ENCODE data around the gene BRD3. TPM values are rescaled to one million over a fixed set of nuclear protein-coding genes. Genes with fewer than 3 reads are reported as not detected.

The BRD3 gene
- total RNA-seq, 1 experiment from 2014 or later: 3.8 TPM

DNA sequence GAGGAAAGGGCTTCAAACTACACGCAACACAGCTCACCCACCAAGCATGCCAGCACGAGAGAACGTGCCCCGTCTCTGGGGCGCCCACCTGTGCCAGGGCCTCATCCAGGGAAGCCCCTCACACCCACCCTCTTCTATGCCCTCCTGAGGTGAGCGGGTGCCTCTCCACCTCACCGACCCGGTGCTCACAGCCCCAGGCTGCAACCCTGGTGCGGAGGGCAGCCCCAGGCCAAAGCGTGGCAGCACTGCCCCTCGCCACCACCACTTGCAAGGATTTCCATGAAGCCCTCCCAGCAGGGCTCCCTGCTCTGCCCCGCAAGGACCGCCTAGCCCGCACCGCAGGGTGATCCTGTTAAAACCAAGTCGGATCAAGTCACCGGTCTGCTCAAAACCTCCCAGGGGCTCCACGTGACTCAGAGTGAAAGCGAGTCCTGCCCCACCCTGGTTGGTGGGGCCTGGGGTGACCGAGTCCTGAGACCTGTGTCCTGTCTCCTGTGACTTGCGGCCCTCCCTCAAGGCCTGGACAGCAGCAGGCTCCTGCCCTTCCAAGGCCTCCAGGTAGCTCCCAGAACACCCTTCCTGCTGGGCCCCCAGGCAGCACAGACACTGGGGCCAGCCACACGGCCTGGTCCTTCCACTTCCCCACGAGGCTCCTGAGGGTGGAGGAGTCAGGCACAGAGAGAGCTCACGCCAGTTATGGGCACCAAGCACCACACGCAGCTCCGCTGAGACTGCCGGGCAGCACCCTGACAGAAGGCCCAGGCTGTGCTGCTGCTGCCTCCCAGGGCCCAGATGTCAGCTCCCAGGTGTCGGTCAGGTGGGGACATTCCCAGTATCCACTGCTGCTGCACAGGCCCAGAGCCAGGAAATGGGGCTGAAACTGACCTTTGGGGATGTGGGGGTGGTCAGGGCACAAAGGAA lies 12.7 kb downstream of the BRD3 start:
- Histone ChIP-seq H3K36me3 (peaks cover 18% of the 10 kb centered on the region), H3K9me3 (replicated peaks) (no peaks in the 10 kb centered on the region), H3K27me3 (replicated peaks) (no peaks in the 10 kb centered on the region), H3K27ac (no peak overlapping the region), H3K4me1 (replicated peaks) (no peaks in the 10 kb centered on the region), H3K4me3 (no peak overlapping the region)
- no peak for DNase-seq (ENCODE audit: low read depth in 1 of 2, low spot score in 2 of 2)

DNA sequence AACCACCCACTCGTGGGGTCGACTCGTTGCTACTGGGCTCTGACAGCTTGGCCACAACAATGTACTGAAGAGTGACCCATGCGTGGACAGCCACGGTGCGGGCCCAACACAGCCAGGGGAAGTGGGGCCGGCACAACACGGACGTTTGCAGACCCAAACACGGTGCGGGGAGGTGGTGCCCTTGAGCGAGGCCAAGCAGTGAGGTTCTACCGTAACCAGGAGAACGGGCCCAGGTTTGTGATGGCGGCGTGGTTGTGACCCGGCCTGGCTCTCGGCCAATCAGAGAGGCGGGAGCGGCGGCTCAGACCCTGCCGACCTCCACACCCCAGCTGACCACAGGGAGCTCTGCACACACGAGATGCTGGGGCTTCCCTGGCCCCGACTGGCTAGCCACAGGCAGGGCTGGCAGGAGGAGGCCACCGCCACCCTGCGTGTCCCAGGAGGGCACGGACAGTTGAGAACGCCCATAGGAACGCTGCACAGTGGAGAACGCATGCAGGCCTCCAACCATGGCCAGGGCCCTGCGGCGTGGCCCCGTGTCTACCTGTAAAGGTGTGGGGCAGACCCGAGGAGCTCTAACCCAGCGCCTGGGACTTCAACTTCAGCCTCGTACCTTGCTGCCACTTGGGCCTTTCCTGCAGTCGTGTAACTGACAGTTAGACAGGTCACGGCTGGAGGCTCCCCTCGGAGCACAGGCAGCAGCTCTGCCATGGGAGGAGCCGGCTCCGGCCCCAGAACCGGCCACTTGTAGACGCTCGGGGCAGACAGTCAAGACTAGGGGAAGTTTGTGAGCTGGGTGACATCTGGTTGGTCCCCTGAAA lies 13.7 kb downstream of the BRD3 start:
- Histone ChIP-seq H3K27me3 (replicated peaks) (no peaks in the 10 kb centered on the region), H3K4me1 (replicated peaks) (no peaks in the 10 kb centered on the region), H3K9me3 (replicated peaks) (no peaks in the 10 kb centered on the region), H3K27ac (no peak overlapping the region), H3K4me3 (no peak overlapping the region), H3K36me3 (peaks cover 28% of the 10 kb centered on the region)
- no peak for DNase-seq (ENCODE audit: low read depth in 1 of 2, low spot score in 2 of 2)

DNA sequence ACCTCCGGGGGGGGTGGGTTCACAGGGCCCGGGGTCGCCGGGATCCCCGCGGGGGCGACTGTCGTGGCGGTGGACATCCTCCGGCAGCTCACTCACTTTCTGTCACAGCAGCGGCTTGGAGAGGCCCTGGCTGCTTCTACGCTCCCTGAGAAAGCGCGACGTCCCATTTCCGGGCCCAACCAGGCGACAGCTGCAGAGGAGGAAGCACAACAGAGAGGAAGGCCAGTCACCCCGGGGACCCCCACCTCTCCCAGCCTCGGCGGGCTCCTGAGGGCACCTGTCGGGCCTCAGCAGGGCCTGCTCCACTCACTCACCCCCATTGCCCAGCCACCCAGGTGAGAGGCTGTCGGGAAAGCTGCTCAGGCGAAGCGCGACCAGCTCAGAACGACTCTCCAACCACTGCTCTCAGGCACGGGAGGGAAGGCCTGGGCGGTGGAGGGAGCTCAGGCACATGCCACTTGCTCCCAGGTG lies 14.4 kb downstream of the BRD3 start:
- no peak overlapping the region for H3K27ac ChIP-seq
- H3K4me1 ChIP-seq (replicated peaks): no peaks in the 10 kb centered on the region
- DNase-seq (ENCODE audit: low read depth in 1 of 2, low spot score in 2 of 2): no peak
- no peak overlapping the region for H3K4me3 ChIP-seq
- H3K27me3 ChIP-seq (replicated peaks): no peaks in the 10 kb centered on the region
- H3K9me3 ChIP-seq (replicated peaks): no peaks in the 10 kb centered on the region
- H3K36me3 ChIP-seq: peaks cover 35% of the 10 kb centered on the region

DNA sequence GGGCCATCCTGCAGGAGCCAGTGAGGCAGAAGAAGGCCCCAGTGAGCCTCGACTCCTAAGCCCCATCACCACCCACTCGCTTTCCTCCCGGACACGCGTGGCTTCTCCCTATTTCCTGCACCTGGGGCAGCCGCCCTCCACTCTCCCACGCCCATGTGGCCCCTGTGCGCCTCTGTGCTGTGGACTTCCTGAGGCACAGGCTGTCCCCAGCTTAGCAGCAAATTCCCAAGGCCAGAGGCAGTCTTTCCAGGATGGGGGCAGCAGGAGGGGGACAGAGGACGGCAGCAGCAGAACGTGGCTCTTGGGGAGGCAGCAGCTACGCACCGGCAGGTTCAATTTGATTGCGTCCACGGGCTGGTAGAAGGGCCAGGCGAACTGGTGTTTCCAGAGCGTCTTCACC lies 14.9 kb downstream of the BRD3 start:
- Histone ChIP-seq H3K9me3 (replicated peaks) (no peaks in the 10 kb centered on the region), H3K36me3 (peaks cover 40% of the 10 kb centered on the region), H3K27ac (no peak overlapping the region), H3K4me3 (no peak overlapping the region), H3K4me1 (replicated peaks) (no peaks in the 10 kb centered on the region), H3K27me3 (replicated peaks) (no peaks in the 10 kb centered on the region)
- DNase-seq (ENCODE audit: low read depth in 1 of 2, low spot score in 2 of 2): no peak

DNA sequence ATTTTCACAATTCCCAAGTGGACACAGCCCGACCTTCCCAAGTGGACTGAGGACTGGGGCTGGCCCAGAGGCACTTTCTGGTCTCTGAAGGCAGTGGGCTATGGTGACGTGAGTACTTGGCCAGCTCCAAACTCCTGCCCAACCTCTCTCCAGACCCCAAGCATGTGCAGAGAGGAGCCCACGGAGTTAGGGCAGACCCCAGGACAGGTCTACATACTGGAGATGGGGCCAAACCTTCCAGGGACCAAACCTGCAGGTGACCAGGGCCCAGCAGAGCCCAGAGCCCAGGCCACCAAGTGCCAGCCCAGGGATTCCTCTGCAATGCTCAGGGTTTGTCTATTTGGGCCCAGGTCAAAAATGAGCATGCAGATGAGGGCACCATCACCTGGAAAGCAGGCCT lies 15.3 kb downstream of the BRD3 start:
- Histone ChIP-seq H3K36me3 (peaks cover 44% of the 10 kb centered on the region), H3K9me3 (replicated peaks) (no peaks in the 10 kb centered on the region), H3K27ac (no peak overlapping the region), H3K4me1 (replicated peaks) (no peaks in the 10 kb centered on the region), H3K27me3 (replicated peaks) (no peaks in the 10 kb centered on the region), H3K4me3 (no peak overlapping the region)
- no peak for DNase-seq (ENCODE audit: low read depth in 1 of 2, low spot score in 2 of 2)

DNA sequence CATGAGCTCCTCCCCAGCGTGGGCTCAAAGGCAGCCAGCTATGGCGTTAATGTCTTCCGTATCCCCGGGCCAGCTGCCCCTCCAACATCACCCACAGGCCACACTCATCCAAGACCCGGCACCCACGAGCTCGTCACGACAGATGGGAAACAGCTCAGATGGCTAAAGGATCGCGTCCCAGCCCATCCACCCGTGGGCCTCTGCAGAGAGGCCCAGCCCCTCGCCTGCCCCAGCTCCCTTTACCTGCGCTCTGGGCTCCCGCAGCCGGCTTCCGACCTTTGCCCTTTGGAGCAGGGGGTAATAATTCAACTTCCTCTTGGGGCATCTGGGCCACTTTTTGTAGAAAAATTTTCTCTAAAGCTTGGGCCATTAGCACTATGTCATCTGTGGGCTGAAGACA lies 16.5 kb downstream of the BRD3 start:
- Histone ChIP-seq H3K36me3 (peaks cover 50% of the 10 kb centered on the region), H3K27ac (no peak overlapping the region), H3K4me1 (replicated peaks) (no peaks in the 10 kb centered on the region), H3K9me3 (replicated peaks) (no peaks in the 10 kb centered on the region), H3K4me3 (no peak overlapping the region), H3K27me3 (replicated peaks) (no peaks in the 10 kb centered on the region)
- DNase-seq (ENCODE audit: low read depth in 1 of 2, low spot score in 2 of 2): no peak

DNA sequence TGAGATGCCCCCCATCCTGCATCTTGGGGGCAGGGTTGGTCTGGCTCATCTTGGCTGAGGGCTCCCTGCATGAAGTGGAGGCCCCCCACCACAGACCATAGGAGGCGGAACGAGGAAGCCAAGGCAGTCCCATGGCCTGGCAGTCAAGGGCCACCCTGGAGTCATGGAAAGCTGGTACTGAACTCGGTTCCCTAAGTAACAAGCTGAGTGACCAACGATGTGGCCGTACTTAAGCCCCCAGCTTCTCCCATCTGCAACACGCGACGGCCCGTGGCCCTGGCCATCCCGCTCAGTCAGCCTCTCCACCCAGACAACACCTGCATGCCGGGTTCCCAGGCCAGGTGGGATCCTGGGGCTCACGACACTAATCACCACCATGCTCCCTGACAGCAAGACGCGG lies 17.1 kb downstream of the BRD3 start:
- DNase-seq (ENCODE audit: low read depth in 1 of 2, low spot score in 2 of 2): no peak
- no peaks in the 10 kb centered on the region for H3K27me3 ChIP-seq (replicated peaks)
- H3K9me3 ChIP-seq (replicated peaks): no peaks in the 10 kb centered on the region
- peaks cover 50% of the 10 kb centered on the region for H3K36me3 ChIP-seq
- H3K4me3 ChIP-seq: no peak overlapping the region
- H3K27ac ChIP-seq: no peak overlapping the region
- H3K4me1 ChIP-seq (replicated peaks): no peaks in the 10 kb centered on the region

DNA sequence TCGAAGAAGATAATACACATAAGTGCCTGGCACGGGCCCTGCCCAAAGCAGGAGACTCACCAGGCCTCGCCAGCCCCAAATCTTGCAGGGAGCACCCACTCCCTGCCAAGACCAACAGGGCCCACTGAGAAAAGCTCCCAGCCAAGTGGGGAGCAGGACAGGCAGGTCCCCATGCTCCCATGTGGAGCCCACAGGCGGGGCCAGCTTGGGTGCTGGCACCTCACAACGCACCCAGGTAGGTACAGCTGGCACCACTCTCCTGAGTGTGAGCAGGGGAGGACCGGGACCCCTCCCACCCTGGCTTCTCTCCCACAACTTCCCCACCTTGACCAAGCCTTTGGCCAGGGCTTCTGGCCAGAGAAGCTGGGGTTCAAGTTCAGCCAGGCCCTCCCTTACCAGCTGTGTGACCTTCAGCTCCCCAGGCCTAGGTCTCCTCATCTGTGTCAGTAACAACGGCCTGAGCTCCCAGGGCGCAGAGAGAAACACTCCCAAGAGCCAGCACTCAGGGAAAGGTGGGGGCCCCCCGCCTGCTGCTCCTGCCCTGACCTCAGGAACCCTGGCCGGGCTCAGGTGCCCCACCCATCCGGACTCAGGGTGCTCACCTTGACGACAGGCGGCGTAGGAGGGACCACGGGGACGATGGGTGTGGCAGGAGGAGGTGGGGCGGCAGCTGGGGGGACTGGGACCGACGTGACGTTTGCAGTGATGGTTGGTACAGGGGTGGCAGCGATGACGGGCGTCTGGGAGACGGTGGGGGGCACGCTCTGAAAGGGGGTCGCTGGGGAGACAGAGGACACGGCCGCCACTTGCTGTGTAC lies 17.8 kb downstream of the BRD3 start:
- peaks cover 56% of the 10 kb centered on the region for H3K36me3 ChIP-seq
- H3K9me3 ChIP-seq (replicated peaks): no peaks in the 10 kb centered on the region
- no peak for DNase-seq (ENCODE audit: low read depth in 1 of 2, low spot score in 2 of 2)
- no peak overlapping the region for H3K27ac ChIP-seq
- H3K4me1 ChIP-seq (replicated peaks): no peaks in the 10 kb centered on the region
- no peaks in the 10 kb centered on the region for H3K27me3 ChIP-seq (replicated peaks)
- no peak overlapping the region for H3K4me3 ChIP-seq

DNA sequence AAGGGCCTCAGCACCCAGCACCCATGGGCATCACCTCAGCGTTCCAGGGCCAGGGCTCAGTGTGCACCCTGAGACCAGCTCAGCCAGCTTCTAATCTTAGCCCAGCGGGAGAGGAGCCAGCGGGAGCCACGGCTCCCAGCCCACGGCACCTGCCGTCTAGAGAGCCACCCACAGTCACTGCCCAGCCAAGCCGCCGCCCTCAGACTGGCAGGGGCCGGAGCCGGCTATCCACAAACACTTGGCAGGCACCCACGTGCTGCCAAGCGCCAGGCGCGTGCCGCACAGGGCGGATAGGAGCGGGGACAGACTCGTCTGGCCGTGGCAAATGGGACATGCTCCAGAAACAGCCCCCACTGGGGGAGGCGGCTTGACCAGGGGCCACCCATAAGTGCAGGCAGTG lies 18.6 kb downstream of the BRD3 start:
- Histone ChIP-seq H3K4me1 (replicated peaks) (no peaks in the 10 kb centered on the region), H3K36me3 (peaks cover 58% of the 10 kb centered on the region), H3K27me3 (replicated peaks) (no peaks in the 10 kb centered on the region), H3K27ac (no peak overlapping the region), H3K9me3 (replicated peaks) (no peaks in the 10 kb centered on the region), H3K4me3 (no peak overlapping the region)
- no peak for DNase-seq (ENCODE audit: low read depth in 1 of 2, low spot score in 2 of 2)

DNA sequence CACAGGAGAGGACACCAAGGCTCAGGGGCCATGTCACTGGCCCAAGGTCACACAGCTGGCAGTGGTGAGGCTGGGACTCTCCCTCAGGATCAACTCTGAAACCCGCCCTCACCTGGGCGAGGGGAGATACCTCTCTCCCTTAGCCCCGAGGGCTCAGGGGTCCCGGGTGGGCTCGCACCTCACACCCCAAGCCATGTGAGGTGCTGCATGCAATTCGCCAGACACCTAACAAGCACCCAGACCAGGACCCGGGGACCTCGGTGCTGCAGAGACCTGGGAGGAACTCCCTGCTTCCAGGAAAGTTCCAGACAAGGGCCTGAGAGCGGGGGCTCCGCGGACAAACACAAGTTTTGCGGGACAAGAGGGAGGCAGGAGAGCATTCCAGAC lies 19.3 kb downstream of the BRD3 start:
- Histone ChIP-seq H3K9me3 (replicated peaks) (no peaks in the 10 kb centered on the region), H3K27me3 (replicated peaks) (no peaks in the 10 kb centered on the region), H3K4me3 (no peak overlapping the region), H3K27ac (no peak overlapping the region), H3K4me1 (replicated peaks) (no peaks in the 10 kb centered on the region), H3K36me3 (peaks cover 58% of the 10 kb centered on the region)
- DNase-seq (ENCODE audit: low read depth in 1 of 2, low spot score in 2 of 2): no peak

DNA sequence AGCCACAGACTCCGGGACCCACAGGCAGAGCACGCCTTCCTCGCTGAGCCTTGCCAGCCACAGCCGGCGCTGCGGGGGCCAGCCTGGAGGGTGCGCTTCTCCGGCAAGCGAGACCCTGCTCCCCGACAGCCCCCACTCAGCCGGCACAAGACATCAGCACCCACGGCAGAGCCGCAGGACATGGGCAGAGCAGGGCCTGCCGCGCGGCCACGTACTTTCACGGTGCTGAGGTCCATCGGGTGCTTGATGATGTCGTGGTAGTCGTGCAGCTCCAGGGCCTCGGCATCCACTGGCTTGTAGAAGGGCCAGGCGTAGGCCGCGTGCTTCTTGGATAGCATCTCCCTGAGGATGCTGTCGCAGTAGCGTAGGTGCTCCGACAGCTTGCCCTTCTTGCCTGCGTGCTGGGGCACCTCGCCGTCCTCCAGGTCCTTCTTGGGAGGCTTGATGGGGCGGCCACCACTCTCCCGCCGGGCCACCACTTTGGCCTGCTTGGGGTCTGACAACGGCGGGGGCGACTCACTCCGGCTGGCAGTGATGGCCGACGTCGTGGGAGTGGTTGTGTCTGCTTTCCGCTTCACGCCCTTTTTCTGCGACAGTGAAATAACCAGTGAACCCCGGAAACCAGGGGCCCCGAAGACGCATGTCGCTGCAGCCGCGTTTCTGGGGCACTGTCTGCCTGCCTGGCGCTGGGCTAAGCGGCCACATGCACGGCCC lies 19.8 kb downstream of the BRD3 start:
- H3K9me3 ChIP-seq (replicated peaks): no peaks in the 10 kb centered on the region
- no peak for DNase-seq (ENCODE audit: low read depth in 1 of 2, low spot score in 2 of 2)
- H3K4me1 ChIP-seq (replicated peaks): no peaks in the 10 kb centered on the region
- no peaks in the 10 kb centered on the region for H3K27me3 ChIP-seq (replicated peaks)
- no peak overlapping the region for H3K4me3 ChIP-seq
- no peak overlapping the region for H3K27ac ChIP-seq
- peaks cover 58% of the 10 kb centered on the region for H3K36me3 ChIP-seq

DNA sequence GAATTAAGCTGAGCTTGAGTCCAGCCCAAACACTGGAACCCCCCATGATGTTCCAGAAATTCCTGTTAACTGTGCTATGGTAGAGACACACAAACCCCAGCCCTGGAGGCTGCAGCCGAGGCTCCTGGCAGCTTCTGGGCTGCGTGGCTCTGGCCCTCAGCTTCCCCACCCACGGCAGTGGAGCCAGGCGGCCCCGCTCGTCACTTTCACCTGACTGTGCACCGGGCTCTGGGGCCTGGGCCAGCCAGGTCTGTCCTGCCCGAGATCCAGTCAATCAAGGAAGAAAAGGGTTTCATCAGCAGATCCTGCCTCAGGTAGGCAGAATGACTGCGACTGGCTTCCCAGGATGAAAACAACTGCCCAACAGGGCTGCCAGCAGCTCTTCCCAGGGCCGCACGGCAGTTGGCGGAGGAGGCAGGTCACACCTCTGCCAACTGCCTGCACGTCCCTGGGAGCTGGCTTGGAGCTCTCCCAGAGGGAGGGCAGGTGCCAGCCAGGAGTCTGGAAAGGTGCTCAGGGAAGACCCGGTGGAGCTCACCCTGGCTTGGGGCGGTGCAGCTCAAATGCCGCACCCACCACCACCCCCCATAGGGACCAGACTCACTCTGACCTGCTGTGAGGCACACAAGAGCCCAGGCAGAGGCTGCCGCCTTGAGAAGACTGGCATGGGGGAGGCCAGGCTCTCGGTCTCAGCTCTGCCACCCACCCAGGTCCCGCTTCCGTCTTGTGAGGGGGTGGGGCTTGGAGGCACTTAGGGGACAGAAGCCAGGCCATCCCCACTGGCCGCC lies 20.7 kb downstream of the BRD3 start:
- no peaks in the 10 kb centered on the region for H3K9me3 ChIP-seq (replicated peaks)
- no peaks in the 10 kb centered on the region for H3K4me1 ChIP-seq (replicated peaks)
- H3K36me3 ChIP-seq: peaks cover 51% of the 10 kb centered on the region
- no peaks in the 10 kb centered on the region for H3K27me3 ChIP-seq (replicated peaks)
- H3K4me3 ChIP-seq: no peak overlapping the region
- no peak for DNase-seq (ENCODE audit: low read depth in 1 of 2, low spot score in 2 of 2)
- H3K27ac ChIP-seq: no peak overlapping the region

All from SJSA1 (cell line).